D721Med (cell line): ENCODE data around the gene ZNF80.
"Not testable (repeated sequence)": the region's sequence is repeated elsewhere in the genome, so short reads cannot be mapped to it uniquely, and the experiment has no call there.

Source experiments
- DNase-seq: peaks from one replicate; pipeline ENCODE4 v3.0.0; 2011; ENCODE audit warnings: low spot score; ENCODE audit not compliant: insufficient read length
- FAIRE-seq: peaks from 2 replicates; lab custom pipeline; 2011; peaks lifted over from hg19 to GRCh38; lab: Jason Lieb, UNC
- TF ChIP-seq, protein P1 (sequence below): IDR thresholded peaks from 2 replicates; pipeline ENCODE4 v1.5.1; 2012; ENCODE audit warnings: mild to moderate bottlenecking, control low read depth; ENCODE audit not compliant: insufficient read depth; ENCODE audit errors: missing control alignments

ZNF80 gene

DNA sequence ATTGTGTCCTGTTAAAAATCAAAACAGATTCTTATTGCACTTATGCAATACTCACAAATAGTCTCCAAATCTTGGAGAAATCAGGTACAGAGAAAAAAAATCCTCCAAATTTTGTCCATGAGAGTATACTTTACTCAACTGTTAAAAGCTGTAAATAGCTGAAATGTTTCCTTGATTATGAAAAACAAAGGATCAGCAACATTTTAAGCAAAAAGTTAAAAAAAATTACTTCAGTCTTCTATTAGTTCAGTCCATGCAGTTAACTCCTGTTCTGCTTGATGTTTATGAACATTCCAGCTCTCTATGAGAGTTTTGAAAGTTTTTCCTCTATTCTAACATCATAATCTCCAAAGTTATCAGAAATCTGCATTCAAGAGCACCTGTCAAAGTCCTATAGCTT, 22.8 kb upstream of the ZNF80 start:
- TF ChIP-seq, protein P1, sequence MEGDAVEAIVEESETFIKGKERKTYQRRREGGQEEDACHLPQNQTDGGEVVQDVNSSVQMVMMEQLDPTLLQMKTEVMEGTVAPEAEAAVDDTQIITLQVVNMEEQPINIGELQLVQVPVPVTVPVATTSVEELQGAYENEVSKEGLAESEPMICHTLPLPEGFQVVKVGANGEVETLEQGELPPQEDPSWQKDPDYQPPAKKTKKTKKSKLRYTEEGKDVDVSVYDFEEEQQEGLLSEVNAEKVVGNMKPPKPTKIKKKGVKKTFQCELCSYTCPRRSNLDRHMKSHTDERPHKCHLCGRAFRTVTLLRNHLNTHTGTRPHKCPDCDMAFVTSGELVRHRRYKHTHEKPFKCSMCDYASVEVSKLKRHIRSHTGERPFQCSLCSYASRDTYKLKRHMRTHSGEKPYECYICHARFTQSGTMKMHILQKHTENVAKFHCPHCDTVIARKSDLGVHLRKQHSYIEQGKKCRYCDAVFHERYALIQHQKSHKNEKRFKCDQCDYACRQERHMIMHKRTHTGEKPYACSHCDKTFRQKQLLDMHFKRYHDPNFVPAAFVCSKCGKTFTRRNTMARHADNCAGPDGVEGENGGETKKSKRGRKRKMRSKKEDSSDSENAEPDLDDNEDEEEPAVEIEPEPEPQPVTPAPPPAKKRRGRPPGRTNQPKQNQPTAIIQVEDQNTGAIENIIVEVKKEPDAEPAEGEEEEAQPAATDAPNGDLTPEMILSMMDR, result no peak
- no peak for FAIRE-seq
- no peak for DNase-seq

DNA sequence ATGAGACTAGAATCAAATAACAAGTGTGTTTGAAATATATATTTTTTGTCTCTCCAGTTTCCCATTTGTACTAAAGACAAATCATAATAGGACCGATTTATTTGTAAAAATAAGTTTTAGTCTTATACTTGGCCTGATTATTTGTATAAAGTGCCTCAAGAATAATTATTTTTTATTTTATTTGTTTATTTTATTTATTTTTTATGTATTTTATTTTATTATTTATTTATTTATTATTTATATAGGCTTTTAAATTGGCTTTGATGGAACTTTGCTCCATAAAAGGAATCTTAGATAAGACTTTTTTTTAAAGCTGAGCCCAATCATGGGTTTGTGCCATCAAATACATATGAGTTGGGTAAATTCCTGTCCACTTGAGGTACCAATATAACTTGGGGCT, 22.2 kb upstream of the ZNF80 start:
- FAIRE-seq, result no peak

DNA sequence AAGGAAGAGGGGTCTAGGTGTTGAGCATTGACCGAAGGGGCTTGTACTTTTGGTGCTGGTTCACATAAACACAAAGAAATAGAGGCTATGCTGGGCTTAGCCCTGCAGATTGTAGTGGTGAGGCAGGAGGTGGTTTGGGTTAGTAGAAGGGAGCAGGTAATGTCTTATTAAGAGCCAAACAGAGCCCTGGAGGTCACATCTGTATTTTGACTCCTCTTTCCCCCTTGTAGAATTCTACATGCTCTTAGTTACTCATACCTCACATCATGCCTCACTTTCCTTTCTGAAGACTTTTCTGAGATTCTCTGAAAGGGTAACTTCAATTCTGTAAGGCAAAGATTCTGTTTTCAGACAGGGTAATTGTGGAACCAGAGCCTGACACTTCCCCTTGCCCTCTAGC, 16.1 kb upstream of the ZNF80 start:
- no peak for FAIRE-seq
- TF ChIP-seq, protein P1, result no peak
- DNase-seq, result no peak

More for the DNA sequence above, 22.2 kb upstream of the ZNF80 start:
- TF ChIP-seq, protein P1, result no peak
- no peak for DNase-seq

DNA sequence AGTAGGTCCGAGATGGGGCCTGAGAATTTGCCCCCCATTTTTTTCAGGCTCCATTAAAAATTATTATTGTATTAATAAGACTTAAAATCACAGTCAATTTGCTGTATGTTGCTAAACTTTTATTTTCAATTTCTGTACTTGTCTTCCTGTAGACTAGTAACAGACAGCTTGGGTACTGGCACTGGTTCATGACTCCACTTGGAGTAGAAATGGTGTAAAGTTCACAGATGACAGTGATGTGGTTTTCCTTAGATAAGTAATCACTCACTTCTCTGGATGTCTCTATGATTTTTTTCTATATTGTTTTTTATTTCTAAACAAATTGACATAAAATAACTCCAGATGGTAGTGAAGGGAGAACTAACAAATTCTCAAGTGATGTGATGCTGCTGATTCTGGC, 15.6 kb upstream of the ZNF80 start:
- DNase-seq, result no peak
- FAIRE-seq, result no peak
- TF ChIP-seq, protein P1, result no peak

DNA sequence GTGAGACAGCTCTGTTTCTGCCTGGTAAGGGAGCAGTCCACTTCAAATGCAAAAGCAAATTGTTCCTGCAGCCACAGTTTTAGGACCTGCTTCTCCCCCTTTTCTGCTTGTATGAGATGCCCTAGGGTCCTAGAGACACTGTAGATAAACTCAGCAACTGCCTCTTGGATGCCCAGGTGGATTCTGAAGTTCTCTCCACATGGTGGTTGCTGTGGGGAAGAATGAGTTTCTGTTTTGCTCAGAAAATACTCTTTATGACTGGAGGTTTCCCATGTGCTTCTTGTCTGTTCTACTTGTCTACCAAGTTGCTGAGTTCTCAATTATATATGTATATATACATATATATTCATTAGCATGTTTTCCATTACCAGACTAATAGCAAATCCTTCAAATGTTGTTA, 5.6 kb upstream of the ZNF80 start:
- DNase-seq, result no peak
- FAIRE-seq, result no peak
- TF ChIP-seq, protein P1, result no peak

DNA sequence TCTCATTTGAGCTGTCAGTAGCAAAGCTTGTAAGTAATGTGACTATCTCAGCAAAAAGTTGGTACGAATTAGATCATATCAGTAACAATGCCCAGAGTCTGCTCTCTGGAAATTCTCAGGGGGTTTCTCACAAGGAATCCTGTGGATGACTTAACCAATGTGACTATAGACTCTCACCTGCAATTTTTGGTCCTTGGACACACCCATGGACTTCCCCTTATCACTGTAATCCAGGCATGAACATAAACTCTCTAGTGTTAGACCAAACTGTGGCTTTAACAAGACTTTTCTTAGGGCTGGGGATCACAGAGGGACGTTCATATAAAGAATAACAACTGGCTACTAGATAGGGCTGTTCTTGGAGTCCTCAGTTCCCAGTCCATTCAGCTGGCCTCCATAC, 3.9 kb upstream of the ZNF80 start:
- FAIRE-seq, result no peak
- DNase-seq, result no peak
- TF ChIP-seq, protein P1, result no peak

DNA sequence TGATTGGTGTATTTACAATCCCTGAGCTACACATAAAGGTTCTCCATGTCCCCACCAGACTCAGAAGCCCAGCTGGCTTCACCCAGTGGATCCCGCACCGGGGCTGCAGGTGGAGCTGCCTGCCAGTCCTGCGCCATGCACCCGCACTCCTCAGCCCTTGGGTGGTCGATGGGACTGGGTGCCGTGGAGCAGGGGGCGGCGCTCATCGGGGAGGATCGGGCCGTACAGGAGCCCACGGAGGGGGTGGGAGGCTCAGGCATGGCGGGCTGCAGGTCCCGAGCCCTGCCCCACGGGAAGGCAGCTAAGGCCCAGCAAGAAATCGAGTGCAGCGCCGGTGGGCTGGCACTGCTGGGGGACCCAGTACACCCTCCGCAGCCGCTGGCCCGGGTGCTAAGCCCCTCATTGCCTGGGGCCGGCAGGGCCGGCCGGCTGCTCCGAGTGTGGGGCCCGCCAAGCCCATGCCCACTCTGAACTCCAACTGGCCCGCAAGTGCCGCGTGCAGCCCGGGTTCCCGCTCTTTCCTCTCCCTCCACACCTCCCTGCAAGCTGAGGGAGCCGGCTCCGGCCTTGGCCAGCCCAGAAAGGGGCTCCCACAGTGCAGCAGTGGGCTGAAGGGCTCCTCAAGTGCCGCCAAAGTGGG, 888 bp upstream of the ZNF80 start:
- DNase-seq, FAIRE-seq: not testable (repeated sequence)
